Measurements from ENCODE around the gene EXO5. TPM values are rescaled to one million over a fixed set of nuclear protein-coding genes. Genes with fewer than 3 reads are reported as not detected.

EXO5 gene
- total RNA-seq: 6.9 and 7.3 TPM in 2 replicates

GRCh38 chr1:40508375-40509341, at the start of gene EXO5:
EXO5 (plus strand) TSS chr1:40508767; CDS start chr1:40514545, 5,778 bp downstream.
- no peak for TF ChIP-seq CTCF (conservative IDR thresholded peaks at IDR 0.05; ENCODE audit: low read depth, low read length)
- no peak for DNase-seq (ENCODE audit: low read depth)
- H3K4me3 ChIP-seq (ENCODE audit: low read depth, low read length): peak within 1 kb of the TSS; percentile 78

- no peak for TF ChIP-seq CTCF (conservative IDR thresholded peaks at IDR 0.05; ENCODE audit: low read depth, low read length)
- DNase-seq (ENCODE audit: low read depth): no peak
- H3K4me3 ChIP-seq (ENCODE audit: low read depth, low read length): no peak overlapping the region
Observed at GRCh38 chr1:40462956-40463590, 45.5 kb upstream of the EXO5 start.

GRCh38 chr1:40469327-40469726, 39.2 kb upstream of the EXO5 start:
- H3K4me3 ChIP-seq (ENCODE audit: low read depth, low read length): no peak overlapping the region
- no peak for TF ChIP-seq CTCF (conservative IDR thresholded peaks at IDR 0.05; ENCODE audit: low read depth, low read length)
- no peak for DNase-seq (ENCODE audit: low read depth)

GRCh38 chr1:40475268-40475667, 33.3 kb upstream of the EXO5 start:
- H3K4me3 ChIP-seq (ENCODE audit: low read depth, low read length): no peak overlapping the region
- TF ChIP-seq CTCF (conservative IDR thresholded peaks at IDR 0.05; ENCODE audit: low read depth, low read length): no peak
- no peak for DNase-seq (ENCODE audit: low read depth)

- peak; percentile 1 for TF ChIP-seq CTCF (conservative IDR thresholded peaks at IDR 0.05; ENCODE audit: low read depth, low read length)
- no peak for DNase-seq (ENCODE audit: low read depth)
Observed at GRCh38 chr1:40476924-40477677, 31.5 kb upstream of the EXO5 start, which contains the start of gene ZFP69. ZFP69 (plus strand) TSS chr1:40477290; CDS start chr1:40479362, 2,072 bp downstream.

GRCh38 chr1:40477678-40478053, 30.9 kb upstream of the EXO5 start:
- peak overlapping the region; percentile 80 for H3K4me3 ChIP-seq (ENCODE audit: low read depth, low read length)
- peak; percentile 0 for TF ChIP-seq CTCF (conservative IDR thresholded peaks at IDR 0.05; ENCODE audit: low read depth, low read length)
- DNase-seq (ENCODE audit: low read depth): no peak

More at GRCh38 chr1:40476924-40477677, 31.5 kb upstream of the EXO5 start, which contains the start of gene ZFP69:
- H3K4me3 ChIP-seq (ENCODE audit: low read depth, low read length): peak within 1 kb of the TSS; percentile 80

Measured in epithelial cell of proximal tubule (primary cell).